Naive thymus-derived CD4-positive, alpha-beta T cell (primary cell): ENCODE data around the gene MARCHF9. TPM values are rescaled to one million over a fixed set of nuclear protein-coding genes. Genes with fewer than 3 reads are reported as not detected.

Experiments used
- ATAC-seq: fragments of 150-1000 bp; cut with Tn5 transposase; 2 replicates; pipeline ENCODE4 v1.10.0; 2021; ENCODE audit warnings: mild to moderate bottlenecking, moderate library complexity
- CTCF ChIA-PET: fragments of 350-600 bp; sonication (Branson Sonifier 250); formaldehyde crosslinking; loops from one replicate; lab custom pipeline; 2021; ENCODE audit warnings: antibody characterized with exemption; lab: Charles Lee
- POLR2A ChIA-PET: fragments of 350-600 bp; sonication (Branson Sonifier 250); formaldehyde crosslinking; loops from one replicate; lab custom pipeline; 2021; ENCODE audit warnings: antibody characterized with exemption, inconsistent platforms; lab: Charles Lee
- DNase-seq, 9 donors: peaks; one replicate each; pipeline versions ENCODE4 v3.0.0 to v3.0.0-alpha.2; 2020 to 2022; ENCODE audit warnings: mixed read lengths in 1 of 9
- H3K27ac ChIP-seq: one replicate; pipeline ENCODE4 v1.7.0; 2013; ENCODE audit warnings: mild to moderate bottlenecking, low read depth, low read length, moderate library complexity
- H3K27me3 ChIP-seq, 2 donors: one replicate each; pipeline ENCODE4 v1.7.0; 2013; ENCODE audit warnings: low read length in 2 of 2, mild to moderate bottlenecking in 2 of 2, moderate library complexity in 2 of 2; ENCODE audit not compliant: control insufficient read depth in 2 of 2, insufficient read depth in 2 of 2
- H3K36me3 ChIP-seq, 3 experiments: 1 replicate in 2 of 3; 2 replicates in 1 of 3; pipeline ENCODE4 v1.7.0; 2013; ENCODE audit warnings: low read length in 3 of 3, mild to moderate bottlenecking in 3 of 3, moderate library complexity in 1 of 3; ENCODE audit not compliant: insufficient read depth in 3 of 3, control insufficient read depth in 2 of 3
- H3K4me1 ChIP-seq, 2 donors: one replicate each; pipeline ENCODE4 v1.7.0; 2013; ENCODE audit warnings: low read length in 2 of 2, mild to moderate bottlenecking in 2 of 2, moderate library complexity in 1 of 2; ENCODE audit not compliant: control insufficient read depth in 2 of 2, insufficient read depth in 2 of 2
- H3K4me3 ChIP-seq: 2 replicates; pipeline ENCODE4 v1.7.0; 2013; ENCODE audit warnings: mild to moderate bottlenecking, low read length
- H3K9me3 ChIP-seq, 3 experiments: 1 replicate in 2 of 3; 2 replicates in 1 of 3; pipeline ENCODE4 v1.7.0; 2013; ENCODE audit warnings: low read length in 3 of 3; ENCODE audit not compliant: control insufficient read depth in 2 of 3
- H3K27ac Mint-ChIP-seq, 9 donors: one replicate each; pipeline ENCODE4 v1.8.0; 2020 to 2022; ENCODE audit warnings: mixed read lengths in 9 of 9, mild to moderate bottlenecking in 8 of 9, moderate library complexity in 5 of 9, inconsistent platforms in 2 of 9
- H3K27me3 Mint-ChIP-seq, 5 donors: one replicate each; pipeline ENCODE4 v1.8.0; 2021 to 2022; ENCODE audit warnings: mixed read lengths in 5 of 5, mild to moderate bottlenecking in 1 of 5
- H3K36me3 Mint-ChIP-seq, 5 donors: one replicate each; pipeline ENCODE4 v1.8.0; 2020 to 2022; ENCODE audit warnings: mixed read lengths in 5 of 5, mild to moderate bottlenecking in 3 of 5, inconsistent platforms in 1 of 5
- H3K4me1 Mint-ChIP-seq, 7 donors: one replicate each; pipeline ENCODE4 v1.8.0; 2020 to 2022; ENCODE audit warnings: mixed read lengths in 7 of 7, mild to moderate bottlenecking in 3 of 7, inconsistent platforms in 1 of 7
- H3K4me3 Mint-ChIP-seq, 10 donors: one replicate each; pipeline ENCODE4 v1.8.0; 2020 to 2022; ENCODE audit warnings: mild to moderate bottlenecking in 10 of 10, mixed read lengths in 10 of 10, moderate library complexity in 6 of 10, inconsistent platforms in 2 of 10
- H3K9me3 Mint-ChIP-seq, 11 donors: one replicate each; pipeline ENCODE4 v1.8.0; 2020 to 2022; ENCODE audit warnings: mixed read lengths in 11 of 11, mild to moderate bottlenecking in 4 of 11, inconsistent platforms in 1 of 11, moderate library complexity in 1 of 11
- intact Hi-C, 2 donors: fragments of 100-400 bp; cut with micrococcal nuclease; formaldehyde crosslinking; loops; one replicate each; pipeline ENCODE4 v1.15.1; 2023
- polyA plus RNA-seq, 2 donors: library from polyadenylated mRNA; unstranded; fragments of 300-500 nt; fragmentation: Illumina TruSeq; gene quantifications; one replicate each; pipeline ENCODE4 v1.2.3, GENCODE V29; 2021
- total RNA-seq, 6 experiments: library from RNA in 5 of 6; stranded (reverse) in 5 of 6; gene quantifications; 1 replicate in 5 of 6; 2 replicates in 1 of 6; pipeline ENCODE4 v1.2.3 and lab custom pipeline; 2021 to 2026

MARCHF9 gene, protein sequence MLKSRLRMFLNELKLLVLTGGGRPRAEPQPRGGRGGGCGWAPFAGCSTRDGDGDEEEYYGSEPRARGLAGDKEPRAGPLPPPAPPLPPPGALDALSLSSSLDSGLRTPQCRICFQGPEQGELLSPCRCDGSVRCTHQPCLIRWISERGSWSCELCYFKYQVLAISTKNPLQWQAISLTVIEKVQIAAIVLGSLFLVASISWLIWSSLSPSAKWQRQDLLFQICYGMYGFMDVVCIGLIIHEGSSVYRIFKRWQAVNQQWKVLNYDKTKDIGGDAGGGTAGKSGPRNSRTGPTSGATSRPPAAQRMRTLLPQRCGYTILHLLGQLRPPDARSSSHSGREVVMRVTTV
- total RNA-seq: 10 to 100 TPM; 27.8 to 61.7 (median 44.4) TPM
- polyA plus RNA-seq: 1 to 10 TPM; 3.2 to 6.6 TPM
- 42.7 reads per million, percentile 68 among the genes with 10 or more reads in this experiment for total RNA-seq (lab: John Stamatoyannopoulos, UW)

DNA sequence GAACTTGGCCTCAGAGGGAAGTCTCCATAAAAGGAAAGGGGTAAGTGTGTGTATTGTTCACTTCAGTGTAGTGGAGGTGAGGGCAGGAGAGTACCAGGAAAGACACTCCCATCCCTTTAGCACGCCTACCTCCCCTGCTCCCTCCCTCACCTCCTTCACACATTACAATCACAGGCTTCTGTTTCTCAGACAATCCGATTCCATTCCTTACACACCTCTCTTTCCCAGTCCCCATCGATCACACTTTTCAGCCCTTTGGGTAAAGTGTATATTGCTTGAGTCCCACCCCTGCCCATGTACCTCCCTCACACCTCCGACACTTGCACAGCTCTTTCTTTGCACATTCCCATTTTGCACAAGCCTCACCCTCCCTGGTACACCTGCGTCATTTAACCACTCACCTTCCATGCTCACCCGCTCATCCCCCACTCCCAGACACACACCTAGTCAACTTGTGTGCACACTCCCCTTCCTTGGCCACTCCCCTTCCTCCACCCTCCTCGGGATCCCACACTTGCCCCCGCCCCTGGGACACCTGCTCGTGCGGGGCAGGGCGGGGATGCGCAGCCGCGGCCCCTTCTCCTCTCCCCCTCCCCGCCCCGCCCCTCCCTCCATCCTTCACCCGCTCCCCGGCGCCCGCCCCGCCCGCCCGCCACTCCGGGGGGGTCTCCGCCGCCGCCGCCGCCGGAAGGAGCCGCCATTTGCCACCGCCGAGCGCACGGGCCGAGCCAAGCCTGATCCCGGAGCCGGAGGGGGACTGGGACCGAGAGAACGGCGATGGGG lies at the start of gene MARCHF9:
TSS of gene MARCHF9 (plus strand) at position 693 of the 783 bp plus-strand sequence. CDS start 426 bp downstream, outside the sequence.
- Histone ChIP-seq H3K27me3 (no peaks in the 10 kb centered on the region), H3K36me3 (peaks cover 0 to 18% (median 0%) of the 10 kb centered on the region in 3 experiments), H3K27ac (peak within 1 kb of the TSS; percentile 85), H3K9me3 (no peaks in the 10 kb centered on the region), H3K4me1 (peaks cover 35 to 45% of the 10 kb centered on the region in 2 donors), H3K4me3 (peak within 1 kb of the TSS; percentile 61)
- Mint-ChIP-seq H3K9me3 (peaks cover 0 to 2% (median 0%) of the 10 kb centered on the region in 11 donors), H3K4me3 (peak within 1 kb of the TSS; percentile 86 to 99 (median 94)), H3K36me3 (peaks cover 4 to 31% (median 11%) of the 10 kb centered on the region in 5 donors), H3K27me3 (peaks cover 0 to 2% (median 0%) of the 10 kb centered on the region in 5 donors), H3K4me1 (peaks cover 46 to 73% (median 68%) of the 10 kb centered on the region in 7 donors), H3K27ac (peak within 1 kb of the TSS; percentile 87 to 99 (median 93))
- intact Hi-C loops: loop anchor here (2.0 to 10.0 kb wide), 8 partner anchors 14 to 1930 kb away; partner anchors contain the start of genes ARHGAP9 (in 1 of the 2), DNAJC14 (in 1 of the 2), NAB2 (in 1 of the 2) and PRIM1 (in 1 of the 2)
- DNase-seq (peak; percentile 63 to 92 (median 81)), ATAC-seq (peak; percentile 60)
- CTCF ChIA-PET: interaction anchor here (0.6 to 2.5 kb wide), 3 partner anchors 10 to 144 kb away, joined by 3 to 10 read pairs (median 3); no protein-coding TSS in a partner anchor
- POLR2A ChIA-PET: interaction anchor here (0.7 to 3.3 kb wide), 4 partner anchors 10 to 162 kb away, joined by 3 to 17 read pairs (median 6); partner anchors contain the start of genes CYP27B1 and TSPAN31

DNA sequence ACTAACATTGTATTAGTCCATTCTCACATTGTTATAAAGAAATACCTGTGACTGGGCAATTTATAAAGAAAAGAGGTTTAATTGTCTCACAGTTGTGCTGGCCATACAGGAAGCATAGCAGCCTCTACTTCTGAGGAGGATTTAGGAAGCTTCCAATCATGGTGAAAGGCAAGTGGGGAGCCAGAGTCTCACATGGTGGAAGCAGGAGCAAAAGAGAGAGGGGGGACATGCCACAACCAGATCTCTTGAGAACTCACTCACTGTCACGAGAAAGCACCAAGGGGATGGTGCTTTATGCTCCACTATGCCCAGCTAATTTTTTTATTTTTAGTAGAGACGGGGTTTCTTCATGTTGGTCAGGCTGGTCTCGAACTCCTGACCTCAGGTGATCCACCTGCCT lies 47.7 kb upstream of the MARCHF9 start:
- peaks cover 0 to 4% (median 0%) of the 10 kb centered on the region in 3 experiments for H3K9me3 ChIP-seq
- H3K36me3 ChIP-seq: peaks cover 0 to 41% (median 9%) of the 10 kb centered on the region in 3 experiments
- ChIA-PET CTCF (interaction anchor here (0.6 kb wide), 1 partner anchor 72 kb away, joined by 3 read pairs; no protein-coding TSS in a partner anchor), POLR2A (interaction anchor here (0.6 to 0.7 kb wide), 2 partner anchors 9 to 247 kb away, joined by 3 read pairs; no protein-coding TSS in a partner anchor)
- H3K4me1 ChIP-seq: peaks cover 0 to under 1% of the 10 kb centered on the region in 2 donors
- no peak for ATAC-seq
- Mint-ChIP-seq H3K36me3 (peaks cover 10 to 58% (median 51%) of the 10 kb centered on the region in 5 donors), H3K4me3 (no peak overlapping the region), H3K27me3 (no peaks in the 10 kb centered on the region), H3K9me3 (peaks cover 0 to 19% (median 6%) of the 10 kb centered on the region in 11 donors), H3K27ac (peak overlapping the region in 1 of 9 donors; percentile 45), H3K4me1 (peaks cover 3 to 12% (median 8%) of the 10 kb centered on the region in 7 donors)
- DNase-seq: no peak
- no peaks in the 10 kb centered on the region for H3K27me3 ChIP-seq
- H3K4me3 ChIP-seq: no peak overlapping the region
- intact Hi-C loops: no loop called here
- H3K27ac ChIP-seq: no peak overlapping the region

DNA sequence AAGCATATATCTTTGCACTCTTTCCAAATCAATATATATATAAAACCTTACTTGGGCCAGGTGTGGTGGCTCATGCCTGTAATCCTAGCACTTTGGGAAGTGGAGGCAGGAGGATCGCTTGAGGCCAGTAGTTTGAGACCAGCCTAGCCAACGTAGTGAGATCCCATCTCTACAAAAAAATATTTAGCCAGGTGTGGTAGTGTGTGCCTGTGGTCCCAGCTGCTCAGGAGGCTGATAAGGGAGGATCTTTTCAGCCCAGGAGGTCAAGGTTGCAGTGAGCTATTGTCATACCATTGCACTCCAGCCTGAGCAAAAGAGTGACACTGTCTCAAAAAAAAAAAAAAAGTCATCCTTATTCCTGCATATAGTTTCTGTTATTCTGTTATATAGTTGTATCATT lies 46.6 kb upstream of the MARCHF9 start:
- Histone ChIP-seq H3K4me1 (no peaks in the 10 kb centered on the region), H3K27me3 (no peaks in the 10 kb centered on the region), H3K27ac (no peak overlapping the region), H3K36me3 (peaks cover 0 to 35% (median 9%) of the 10 kb centered on the region in 3 experiments), H3K9me3 (peaks cover 0 to 2% (median 0%) of the 10 kb centered on the region in 3 experiments), H3K4me3 (no peak overlapping the region)
- Mint-ChIP-seq H3K27ac (no peak overlapping the region), H3K4me1 (peaks cover 0 to 12% (median 8%) of the 10 kb centered on the region in 7 donors), H3K4me3 (no peak overlapping the region), H3K9me3 (peaks cover 0 to 12% (median 3%) of the 10 kb centered on the region in 11 donors), H3K36me3 (peaks cover 4 to 52% (median 40%) of the 10 kb centered on the region in 5 donors), H3K27me3 (no peaks in the 10 kb centered on the region)
- POLR2A ChIA-PET: no interaction called here
- CTCF ChIA-PET: no interaction called here
- no peak for ATAC-seq
- no peak for DNase-seq
- intact Hi-C loops: no loop called here

DNA sequence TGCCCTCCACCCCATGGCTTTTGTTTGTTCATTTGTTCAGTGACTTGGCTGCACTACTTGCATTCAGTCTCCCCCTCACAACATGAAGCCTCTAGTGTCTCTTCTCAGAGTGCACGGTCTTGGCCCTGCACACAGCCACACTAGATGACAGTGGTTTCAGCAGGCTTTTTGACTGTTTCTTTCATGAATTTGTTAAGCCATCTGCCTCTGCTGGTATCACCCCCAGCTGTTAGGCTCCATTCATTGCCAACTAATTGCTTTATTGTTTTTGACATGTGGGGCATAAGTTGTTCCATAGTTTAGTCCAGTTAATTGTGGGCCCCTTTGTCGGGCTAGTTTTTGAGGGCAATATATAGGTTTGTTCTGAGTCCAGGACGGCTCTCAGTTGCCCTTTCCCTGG lies 42.2 kb upstream of the MARCHF9 start:
- Mint-ChIP-seq H3K4me1 (peaks cover 0 to 10% (median 7%) of the 10 kb centered on the region in 7 donors), H3K27me3 (no peaks in the 10 kb centered on the region), H3K27ac (peak overlapping the region in 2 of 9 donors; percentile 5 to 32), H3K4me3 (no peak overlapping the region), H3K9me3 (no peaks in the 10 kb centered on the region), H3K36me3 (peaks cover 3 to 27% (median 19%) of the 10 kb centered on the region in 5 donors)
- no peaks in the 10 kb centered on the region for H3K9me3 ChIP-seq
- H3K36me3 ChIP-seq: peaks cover 7 to 48% (median 14%) of the 10 kb centered on the region in 3 experiments
- DNase-seq: no peak
- no peaks in the 10 kb centered on the region for H3K27me3 ChIP-seq
- POLR2A ChIA-PET: interaction anchor here (1.3 kb wide), 1 partner anchor 14 kb away, joined by 3 read pairs; no protein-coding TSS in a partner anchor
- ATAC-seq: no peak
- H3K4me3 ChIP-seq: no peak overlapping the region
- intact Hi-C loops: no loop called here
- CTCF ChIA-PET: no interaction called here
- no peaks in the 10 kb centered on the region for H3K4me1 ChIP-seq
- H3K27ac ChIP-seq: no peak overlapping the region

- no peak for DNase-seq
- Histone ChIP-seq H3K36me3 (peaks cover 10 to 53% (median 19%) of the 10 kb centered on the region in 3 experiments), H3K27me3 (no peaks in the 10 kb centered on the region), H3K4me1 (no peaks in the 10 kb centered on the region), H3K9me3 (no peaks in the 10 kb centered on the region), H3K27ac (no peak overlapping the region), H3K4me3 (no peak overlapping the region)
- no peaks in the 10 kb centered on the region for H3K9me3 Mint-ChIP-seq
- no peak overlapping the region for H3K4me3 Mint-ChIP-seq
- intact Hi-C loops: no loop called here
- CTCF ChIA-PET: no interaction called here
- no peaks in the 10 kb centered on the region for H3K27me3 Mint-ChIP-seq
- peaks cover 0 to 10% (median 7%) of the 10 kb centered on the region in 7 donors for H3K4me1 Mint-ChIP-seq
- H3K27ac Mint-ChIP-seq: no peak overlapping the region
- no peak for ATAC-seq
- POLR2A ChIA-PET: interaction anchor here (0.6 to 1.3 kb wide), 2 partner anchors 12 to 13 kb away, joined by 3 read pairs; no protein-coding TSS in a partner anchor
- peaks cover 3 to 31% (median 23%) of the 10 kb centered on the region in 5 donors for H3K36me3 Mint-ChIP-seq
Observed at GRCh38 chr12:57713209-57713608, 41.7 kb upstream of the MARCHF9 start.
